Breast epithelium (tissue), 3 donors: ENCODE results near the gene PTPRN2.

ENCODE experiments used
- POLR2A ChIP-seq: fragments of 450-650 bp; IDR thresholded peaks from one replicate; pipeline ENCODE4 v1.6.1; 2016; ENCODE audit warnings: antibody characterized with exemption, mild to moderate bottlenecking, moderate library complexity
- POLR2AphosphoS5 ChIP-seq, 3 donors: sonication (generic); formaldehyde crosslinking; IDR thresholded peaks; one replicate each; pipeline ENCODE4 v1.6.1; 2017; ENCODE audit warnings: antibody characterized with exemption in 3 of 3

DNA sequence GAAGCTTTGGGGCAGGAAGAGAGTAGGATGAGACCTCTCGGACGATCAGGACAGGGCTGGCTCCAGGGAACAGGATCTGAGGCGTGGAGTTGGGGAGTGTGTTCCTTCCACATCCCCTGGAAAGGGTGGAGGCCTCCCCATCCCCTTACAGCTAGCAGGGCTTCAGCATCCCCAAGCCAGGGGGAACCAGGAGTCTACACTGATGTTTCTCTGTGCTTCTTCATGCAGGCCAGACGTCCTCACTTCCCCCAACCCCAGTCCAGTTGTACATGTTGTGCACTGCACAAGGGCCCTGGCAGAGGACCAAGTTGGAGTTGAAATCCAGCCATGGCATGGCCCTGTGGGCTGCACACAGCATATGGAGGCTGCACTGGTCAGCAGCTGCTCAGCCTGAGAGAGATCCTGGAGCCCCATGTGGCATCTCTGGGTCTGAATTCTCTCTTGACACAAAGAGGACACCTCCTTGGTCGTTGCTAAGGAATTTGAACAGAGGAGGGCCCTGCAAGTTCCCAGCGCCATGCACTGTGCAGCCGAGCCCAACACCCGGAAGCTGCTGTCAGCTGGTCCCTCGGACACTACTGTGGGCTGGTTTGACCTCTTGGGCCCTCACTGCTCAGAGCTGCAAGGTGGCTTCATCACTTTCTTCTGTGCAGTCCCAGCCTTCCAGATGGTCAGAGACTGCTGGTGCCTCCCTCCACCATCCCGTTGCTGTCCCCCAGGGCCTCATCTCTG, 1069.7 kb downstream of the PTPRN2 start:
- TF ChIP-seq POLR2A (no peak), POLR2AphosphoS5 (IDR thresholded peaks at IDR 0.05) (no peak)
